ENCODE measurements around the gene FAM151B.
"Not testable (repeated sequence)": the region's sequence is repeated elsewhere in the genome, so short reads cannot be mapped to it uniquely, and the experiment has no call there.

Gene FAM151B

DNA sequence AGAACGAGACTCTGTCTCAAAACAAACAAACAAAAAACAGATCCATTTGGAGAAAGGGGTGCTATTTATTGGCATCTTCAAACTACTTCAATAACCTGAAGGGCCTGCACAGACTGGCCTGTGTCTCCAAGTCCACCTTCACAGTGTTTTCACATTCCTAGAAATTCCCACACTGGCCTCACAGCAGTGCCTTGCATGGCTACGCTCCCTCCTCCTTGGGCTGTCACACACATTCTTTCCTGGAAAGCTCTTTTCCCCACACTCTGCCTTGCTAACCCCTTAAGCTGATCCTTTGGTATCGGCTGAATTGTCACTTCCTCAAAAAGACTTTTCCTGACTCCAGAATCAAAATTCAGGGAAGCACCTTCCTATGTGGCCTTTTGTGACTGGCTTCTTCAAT, 19.8 kb downstream of the FAM151B start:
- DNase-seq, result no peak

DNA sequence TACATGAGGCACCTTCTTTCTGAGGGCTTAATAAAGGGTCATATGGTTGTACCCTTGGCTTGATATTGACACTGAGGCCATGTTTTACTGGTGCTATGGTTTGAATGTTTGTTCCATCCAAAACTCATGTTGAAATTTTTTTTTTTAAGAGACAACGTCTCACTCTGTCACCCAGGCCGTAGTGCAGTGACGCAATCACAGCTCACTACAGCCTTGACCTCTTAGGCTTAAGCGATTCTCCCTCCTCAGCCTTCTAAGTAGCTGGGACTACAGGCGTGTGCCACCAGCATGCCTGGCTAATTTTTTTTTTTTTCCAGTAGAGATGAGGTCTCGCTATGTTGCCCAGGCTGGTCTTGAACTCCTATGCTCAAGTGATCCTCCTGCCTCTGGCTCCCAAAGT, 20.9 kb downstream of the FAM151B start:
- no peak for DNase-seq

DNA sequence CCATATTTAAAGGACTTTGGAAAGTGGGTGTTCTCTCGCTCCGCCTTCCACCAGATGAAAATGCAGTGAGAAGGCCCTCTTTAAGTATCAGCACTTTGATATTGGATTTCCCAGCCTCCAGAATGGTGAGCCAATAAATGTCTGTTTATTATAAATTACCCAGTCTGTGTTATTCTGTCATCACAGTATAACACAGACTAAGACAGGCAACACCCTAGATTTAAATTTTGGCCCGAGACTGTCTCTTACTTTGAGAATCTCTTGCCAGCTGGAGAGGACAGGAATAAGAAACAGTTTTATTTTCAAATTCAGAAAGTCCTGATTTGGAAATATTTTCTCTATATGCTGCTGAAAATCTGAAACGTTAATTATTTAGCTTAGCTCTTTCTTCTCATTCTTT, 21.5 kb downstream of the FAM151B start:
- no peak for DNase-seq

DNA sequence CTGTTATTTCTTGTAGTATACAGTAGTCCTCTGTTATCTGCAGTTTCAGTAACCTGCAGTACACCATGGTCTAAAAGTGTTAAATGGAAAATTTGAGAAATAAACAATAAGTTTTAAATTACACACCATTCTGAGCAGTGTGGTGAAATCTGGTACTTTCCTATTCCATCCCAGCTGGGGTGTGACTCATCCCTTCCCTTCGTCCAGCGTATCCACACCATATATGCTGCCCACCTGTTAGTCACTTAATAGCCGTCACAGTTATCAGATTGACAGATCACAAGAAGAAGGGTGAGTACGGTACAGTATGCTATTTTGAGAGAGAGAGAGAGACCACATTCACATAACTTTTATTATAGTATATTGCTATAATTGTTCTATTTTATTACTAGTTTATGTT, 28.9 kb downstream of the FAM151B start:
- no peak for DNase-seq

DNA sequence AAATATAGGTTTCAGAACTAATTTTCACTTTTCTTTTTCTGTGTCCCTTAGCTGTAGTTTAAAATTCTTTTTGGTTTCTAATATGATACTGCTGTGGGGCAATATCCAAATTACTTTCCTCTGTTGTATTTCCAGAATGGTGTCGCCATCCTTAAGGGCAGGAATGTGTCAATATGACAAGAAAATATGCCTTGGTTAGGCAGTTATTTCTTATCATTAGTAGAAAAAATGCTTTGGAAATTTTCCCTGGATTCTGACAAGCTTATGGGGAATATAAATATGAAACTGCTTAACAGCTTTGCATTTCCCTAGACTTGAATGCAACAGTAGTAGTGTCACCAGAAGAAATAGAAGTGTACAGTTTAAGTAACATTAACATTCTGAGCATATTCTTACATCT, 52.8 kb downstream of the FAM151B start:
- no peak for DNase-seq

DNA sequence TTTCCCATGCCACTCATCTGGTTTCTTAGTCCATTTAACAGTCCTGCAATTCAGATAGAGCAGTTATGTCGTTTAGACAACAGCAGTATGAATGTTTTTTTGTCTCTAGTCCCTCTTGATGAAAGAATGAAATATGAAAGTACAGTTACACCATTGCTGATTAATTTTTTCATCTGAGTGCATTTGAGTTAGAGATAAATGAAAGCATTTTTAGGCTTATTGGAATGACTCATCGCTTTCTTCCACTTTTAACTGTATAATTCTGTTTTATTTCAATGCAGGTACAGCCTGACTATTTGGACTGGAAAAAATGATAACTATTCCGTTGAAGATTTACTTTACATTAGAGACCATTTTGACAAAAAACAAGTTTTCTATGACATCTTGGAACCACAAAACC, 53.5 kb downstream of the FAM151B start:
- no peak for DNase-seq

DNA sequence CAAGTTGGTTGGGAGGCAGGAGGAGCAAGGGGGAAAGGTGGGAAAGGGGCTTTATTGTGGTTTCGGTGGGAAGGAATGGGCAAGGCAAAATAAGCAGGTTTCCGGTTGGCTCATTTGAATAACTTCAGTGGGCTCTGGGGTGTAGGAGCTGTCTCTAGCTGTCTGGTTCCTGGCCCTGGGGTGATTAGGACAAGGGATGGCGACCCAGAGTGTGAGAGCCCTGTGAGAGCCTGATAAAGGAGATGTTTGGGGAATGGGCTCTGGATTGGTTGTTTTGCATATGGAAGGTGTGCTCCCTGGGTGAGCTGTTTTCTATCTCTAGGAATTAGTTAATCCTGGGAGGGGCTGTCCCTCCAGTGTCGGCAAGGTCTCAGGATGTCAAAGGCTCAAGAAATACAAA, 66.7 kb downstream of the FAM151B start:
- no peak for DNase-seq

DNA sequence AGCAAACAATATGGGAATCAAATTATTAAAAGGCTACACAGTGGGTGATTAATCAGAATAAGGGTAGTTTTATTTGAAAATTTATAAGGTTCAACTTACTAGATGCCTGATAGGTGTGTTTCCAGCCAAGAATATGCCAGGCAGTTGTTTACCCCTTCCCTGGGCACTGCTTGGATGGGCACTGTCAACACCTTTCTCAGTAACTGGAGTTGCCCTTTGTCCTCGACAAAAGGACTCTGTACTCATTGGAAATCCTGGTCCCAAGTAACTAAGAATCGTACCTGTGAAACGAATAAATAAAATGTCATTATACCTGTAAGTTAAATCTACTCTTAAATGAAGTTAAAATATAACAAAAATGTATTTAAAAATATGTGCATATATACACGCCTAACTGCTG, 67.2 kb downstream of the FAM151B start:
- DNase-seq, result no peak

DNA sequence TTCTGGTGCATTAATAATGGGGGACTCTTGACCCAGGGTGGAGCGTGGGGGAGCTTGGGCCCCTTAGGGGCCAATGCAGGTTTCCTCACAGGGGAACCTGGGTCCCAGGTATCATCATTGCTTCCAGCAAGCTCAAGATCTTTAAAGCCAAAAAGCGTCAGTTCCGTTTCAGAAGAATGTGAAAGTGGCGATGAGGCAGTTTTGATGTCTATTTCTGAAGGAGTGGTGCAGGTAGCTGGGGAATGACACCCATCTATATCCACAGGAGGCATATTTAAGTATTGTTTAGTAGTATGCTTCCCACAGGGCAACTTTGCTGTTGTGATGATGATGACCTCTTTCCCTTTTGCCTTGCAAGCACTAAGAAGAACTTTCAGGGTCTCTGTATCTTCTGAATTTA, 71.3 kb downstream of the FAM151B start:
- DNase-seq, result no peak

DNA sequence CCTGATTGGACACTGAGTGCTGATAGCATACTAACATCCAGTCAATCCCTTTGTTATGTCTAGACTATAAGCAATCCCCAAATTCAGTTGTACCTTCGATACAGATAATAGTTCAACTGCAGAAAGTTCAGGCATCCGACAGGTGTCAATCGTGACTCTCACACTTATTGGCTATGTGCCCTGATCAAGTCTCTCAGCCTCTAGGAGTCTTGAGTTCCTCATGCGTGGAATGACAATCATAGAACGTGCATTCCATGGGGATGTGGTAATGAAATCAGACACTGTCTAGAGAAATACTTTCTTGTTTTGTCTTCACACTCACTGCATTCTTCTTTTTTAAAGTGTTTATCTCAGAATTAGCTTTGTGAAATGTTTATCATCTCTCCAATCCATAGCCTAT, 77.4 kb downstream of the FAM151B start:
- no peak for DNase-seq

DNA sequence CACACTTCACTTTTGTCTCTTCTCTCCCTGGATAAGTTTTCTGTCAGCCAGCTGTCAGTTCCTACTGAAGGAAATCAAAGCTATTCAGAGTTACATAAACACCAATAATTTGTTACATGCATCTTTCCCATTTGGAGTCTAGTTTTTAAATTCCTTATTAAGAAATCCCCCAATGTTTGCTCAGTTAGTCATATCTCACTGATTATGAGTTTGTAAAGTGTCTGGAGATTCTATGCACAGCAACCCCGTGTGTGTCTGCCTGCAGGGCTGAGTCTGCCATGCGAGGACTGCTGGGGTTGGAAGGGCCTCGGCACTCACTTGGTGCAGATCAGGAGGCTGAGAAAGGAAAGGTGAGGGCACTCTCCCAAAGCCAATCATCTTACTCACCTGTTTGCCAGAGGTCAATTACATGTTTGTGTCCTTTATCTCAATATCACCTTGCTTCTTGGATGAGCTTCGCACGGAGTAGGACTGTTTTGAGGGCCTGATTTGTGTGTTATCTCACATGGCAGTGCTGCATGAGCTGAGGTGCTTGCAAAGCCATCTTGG, 78.9 kb downstream of the FAM151B start:
- no peak for DNase-seq

DNA sequence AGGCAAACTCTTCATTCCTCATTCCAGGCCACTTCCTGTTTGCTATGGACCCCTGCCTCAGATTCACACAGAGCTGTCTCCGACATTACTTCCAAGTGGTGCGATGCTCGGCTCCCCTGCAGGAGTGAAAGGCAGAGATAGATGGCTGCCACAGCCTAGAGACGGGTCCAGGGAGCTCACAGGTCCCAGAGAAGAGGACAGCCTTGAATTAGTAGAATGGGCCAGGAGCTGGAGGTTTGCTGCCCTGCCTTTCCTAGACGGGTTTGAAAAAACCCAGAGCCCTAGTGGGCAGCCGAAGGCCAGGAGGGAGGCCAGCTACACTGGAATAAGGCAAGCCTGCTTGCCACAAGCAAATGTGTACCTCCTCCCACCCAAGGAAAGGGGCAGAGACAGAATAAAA, 80.4 kb downstream of the FAM151B start:
- DNase-seq, result no peak

DNA sequence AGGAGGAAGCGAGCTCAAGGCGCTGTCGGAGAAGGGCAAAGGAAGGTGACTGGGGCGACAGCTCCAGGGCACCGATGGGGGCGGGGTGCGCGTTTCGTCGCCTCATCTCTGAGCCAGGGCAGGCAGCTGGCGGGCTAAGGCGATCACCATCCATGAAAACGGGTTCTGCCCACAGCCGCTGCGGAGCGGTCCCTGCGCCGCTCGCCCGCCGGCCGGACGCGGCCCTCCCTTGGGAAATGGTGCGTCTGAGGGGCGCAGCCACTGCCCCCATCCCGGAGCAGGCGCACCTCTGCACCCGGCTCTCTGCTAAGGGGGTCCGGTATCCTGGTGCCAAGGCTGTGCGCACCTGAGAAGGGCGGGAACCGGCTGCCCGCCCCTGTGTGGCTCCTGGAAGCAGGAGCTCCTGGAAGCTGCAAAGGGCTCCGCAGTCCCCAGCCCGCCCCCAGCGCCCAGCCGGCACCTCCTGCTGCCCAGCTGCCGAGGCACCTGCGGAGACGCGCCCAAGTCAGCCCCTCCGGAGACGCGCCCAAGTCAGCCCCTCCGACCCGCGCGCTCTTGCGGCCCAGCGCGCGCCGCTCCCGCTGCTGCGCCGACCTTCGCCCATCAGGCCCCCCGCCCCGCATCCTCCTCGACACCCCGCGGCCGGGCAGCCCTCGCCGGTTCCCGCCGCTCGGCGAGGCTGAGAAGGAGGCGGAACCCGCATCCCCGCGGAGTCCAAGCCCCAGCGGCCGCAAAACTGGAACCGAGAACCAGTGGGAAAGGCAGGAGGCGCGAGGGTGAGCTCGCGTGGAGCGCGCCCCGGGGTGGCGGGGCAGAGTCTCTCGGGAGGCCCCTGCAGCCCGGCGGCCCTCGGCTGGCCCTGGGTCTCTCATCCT, 81.4 kb downstream of the FAM151B start:
- DNase-seq, result no peak

DNA sequence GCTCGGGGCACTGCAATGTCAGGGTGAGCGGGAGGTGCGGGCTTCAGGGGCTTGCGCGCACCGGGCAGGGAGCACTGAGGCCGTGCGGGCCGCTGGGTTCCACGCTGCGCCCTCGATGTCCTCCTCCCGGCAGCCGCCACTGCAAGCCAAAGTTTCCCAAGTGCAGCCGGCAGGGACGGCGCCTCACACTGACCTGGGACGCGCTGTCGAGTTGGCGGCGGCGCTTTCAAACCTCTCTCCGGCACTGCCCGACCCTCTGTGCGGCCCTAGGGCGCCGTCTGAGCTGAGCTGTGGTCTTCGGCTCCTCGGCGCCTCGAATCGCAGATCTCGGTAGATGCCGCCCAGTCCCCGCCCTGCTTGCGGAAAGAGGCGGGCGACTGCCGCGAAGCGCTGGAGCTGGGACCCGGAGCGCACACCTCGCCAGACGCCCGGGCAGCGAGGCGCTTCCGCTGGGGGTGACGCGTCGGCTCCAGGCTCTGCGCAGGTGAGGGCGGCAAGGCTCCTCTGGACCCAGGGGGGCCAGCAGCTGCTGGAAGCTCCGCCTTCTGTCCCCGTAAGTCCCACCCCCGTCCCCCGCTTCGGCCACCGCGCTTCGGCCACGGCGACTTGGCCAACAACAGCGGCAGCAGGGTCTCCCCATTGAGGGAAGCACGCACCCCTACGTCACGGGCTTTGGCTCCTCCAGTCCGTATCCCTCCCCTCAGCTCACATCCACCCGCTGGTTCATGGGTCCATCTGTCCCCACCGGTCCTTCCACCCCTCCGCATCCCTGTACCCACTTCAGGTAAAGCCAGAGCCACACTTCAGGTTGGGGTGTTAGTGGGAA, 82.3 kb downstream of the FAM151B start, which contains the start of gene ANKRD34B:
ANKRD34B (minus strand) TSS at position 320 of the 826 bp plus-strand sequence. CDS start 10,261 bp downstream, outside the sequence.
- no peak for DNase-seq

DNA sequence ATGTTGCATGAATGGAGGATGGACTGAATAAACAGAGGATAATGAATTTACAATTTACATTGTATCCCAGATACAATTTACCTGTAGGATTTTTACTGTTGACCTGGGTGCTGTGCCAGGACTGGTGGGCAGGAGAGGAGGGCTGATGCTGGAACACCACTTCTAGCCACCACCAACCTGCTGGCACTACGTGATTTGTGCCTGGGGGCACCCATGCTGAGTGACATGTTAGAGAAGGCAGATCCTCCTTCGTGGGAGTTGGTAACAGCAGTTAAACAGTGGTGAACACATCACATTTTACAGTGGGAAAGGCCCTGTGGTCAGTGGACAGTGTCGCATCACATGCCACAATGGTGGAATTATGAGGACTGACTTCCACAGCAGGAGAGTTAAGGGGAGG, 85.2 kb downstream of the FAM151B start:
- no peak for DNase-seq

DNA sequence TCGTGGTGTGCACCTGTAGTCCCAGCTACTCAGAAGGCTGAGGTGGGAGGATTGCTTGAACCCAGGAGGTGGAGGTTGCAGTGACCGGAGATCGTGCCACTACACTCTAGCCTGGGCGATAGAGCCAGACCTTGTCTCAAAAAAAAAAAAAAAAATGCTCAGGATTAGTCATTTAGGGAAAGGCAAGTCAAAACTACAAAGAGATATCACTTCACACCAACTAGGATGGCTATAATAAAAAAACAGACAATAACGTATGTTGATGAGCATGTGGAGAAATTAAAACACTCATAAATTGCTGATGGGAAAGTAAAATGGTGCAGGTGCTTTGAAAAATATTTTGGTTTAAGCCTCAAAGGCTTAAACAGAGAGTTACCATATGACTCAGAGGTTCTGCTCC, 88.5 kb downstream of the FAM151B start:
- no peak for DNase-seq

DNA sequence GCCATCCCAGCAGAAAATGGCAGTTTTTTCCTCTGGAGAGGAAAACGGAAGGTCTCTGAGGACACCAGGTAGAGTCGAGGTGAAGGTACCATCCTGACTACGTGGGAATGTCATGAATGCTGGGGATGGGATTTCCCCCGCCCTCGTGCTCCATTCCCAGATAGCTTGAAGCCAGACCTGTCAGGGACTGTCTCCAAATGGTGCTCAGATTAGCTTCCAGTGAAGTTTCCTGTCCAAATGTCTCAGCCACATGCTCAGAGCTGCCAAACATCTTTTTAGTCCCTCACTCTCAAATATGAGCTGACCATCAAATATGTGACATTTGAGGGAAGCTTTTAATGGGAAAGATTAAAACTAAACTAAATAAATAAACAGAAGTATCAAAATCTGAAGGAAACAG, 89.8 kb downstream of the FAM151B start:
- no peak for DNase-seq

DNA sequence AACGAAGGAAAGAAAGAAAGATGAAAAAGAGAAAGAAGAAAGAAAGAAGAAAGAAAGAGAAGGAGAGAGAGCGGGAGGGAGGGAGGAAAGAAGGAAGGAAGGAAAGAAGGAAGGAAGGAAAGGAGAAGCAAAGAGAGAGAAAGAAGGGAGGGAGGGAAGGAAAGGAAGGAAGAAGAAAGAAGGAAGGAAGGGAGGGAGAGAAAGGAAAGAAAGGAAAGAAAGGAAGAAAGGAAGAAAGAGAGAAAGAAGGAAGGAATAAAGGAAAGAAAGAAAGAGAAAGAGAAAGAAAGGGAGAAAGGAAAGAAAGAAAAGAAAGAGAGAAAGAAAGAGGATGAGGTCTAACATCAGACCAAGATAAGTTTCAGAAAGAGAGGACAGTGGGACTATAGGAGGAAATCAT, 91.2 kb downstream of the FAM151B start:
- DNase-seq, result no peak

DNA sequence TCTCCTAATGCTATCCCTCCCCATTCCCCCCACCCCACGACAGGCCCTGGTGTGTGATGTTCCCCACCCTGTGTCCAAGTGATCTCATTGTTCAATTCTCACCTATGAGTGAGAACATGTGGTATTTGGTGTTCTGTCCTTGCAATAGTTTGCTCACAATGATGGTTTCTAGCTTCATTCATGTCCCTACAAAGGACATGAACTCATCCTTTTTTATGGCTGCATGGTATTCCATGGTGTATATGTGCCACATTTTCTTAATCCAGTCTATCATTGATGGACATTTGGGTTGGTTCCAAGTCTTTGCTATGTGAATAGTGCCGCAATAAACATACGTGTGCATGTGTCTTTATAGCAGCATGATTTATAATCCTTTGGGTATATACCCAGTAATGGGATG, 92.4 kb downstream of the FAM151B start:
- not testable (repeated sequence) for DNase-seq

DNA sequence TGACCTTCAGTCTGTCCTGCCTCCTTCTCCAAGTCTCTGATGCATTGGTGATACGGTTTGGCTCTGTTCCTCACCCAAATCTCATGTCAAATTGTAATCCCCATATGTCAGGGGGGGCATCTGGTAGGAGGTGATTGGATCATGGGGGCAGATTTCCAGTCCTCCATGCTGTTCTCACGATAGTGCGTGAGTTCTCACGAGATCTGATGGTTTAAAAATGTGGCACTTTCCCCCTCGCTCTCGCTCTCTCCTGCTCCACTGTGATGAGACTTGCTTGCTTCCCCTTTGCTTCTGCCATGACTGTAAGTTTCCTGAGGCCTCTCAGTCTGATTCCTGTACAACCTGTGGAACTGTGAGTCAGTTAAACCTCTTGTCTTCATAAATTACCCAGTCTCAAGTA, 96.9 kb downstream of the FAM151B start:
- DNase-seq, result no peak

DNA sequence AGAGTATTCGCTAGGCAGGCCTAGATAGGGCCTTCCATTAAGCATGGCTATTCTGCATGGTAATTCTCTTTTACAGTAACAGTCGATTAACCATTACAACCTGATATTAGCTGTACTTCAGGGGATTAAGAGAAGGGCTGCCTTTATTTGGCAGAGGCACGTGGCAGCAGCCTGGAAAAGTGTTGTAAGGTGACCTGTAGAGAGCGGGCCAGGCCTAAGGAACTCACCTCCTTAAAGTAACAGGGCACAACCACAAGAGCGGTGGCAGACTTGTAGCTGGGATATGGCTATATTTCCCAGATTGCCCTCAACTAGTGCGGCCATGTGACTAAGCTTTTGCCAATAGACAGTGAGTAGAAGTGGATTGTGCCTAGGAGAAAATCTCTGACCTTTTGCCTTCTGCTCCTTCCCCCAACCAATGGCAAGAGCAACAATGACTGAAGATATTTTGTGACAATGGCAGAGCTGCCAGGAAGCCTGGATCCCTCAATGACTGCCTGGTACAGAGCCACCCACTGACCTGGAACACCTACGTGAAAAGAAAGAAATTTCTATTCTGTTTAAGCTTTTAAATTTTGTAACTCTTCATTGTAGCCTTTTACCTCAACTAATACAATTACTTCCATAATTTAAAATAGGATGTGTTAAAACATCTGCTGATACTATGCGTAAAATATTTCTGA, 101.1 kb downstream of the FAM151B start:
- no peak for DNase-seq

DNA sequence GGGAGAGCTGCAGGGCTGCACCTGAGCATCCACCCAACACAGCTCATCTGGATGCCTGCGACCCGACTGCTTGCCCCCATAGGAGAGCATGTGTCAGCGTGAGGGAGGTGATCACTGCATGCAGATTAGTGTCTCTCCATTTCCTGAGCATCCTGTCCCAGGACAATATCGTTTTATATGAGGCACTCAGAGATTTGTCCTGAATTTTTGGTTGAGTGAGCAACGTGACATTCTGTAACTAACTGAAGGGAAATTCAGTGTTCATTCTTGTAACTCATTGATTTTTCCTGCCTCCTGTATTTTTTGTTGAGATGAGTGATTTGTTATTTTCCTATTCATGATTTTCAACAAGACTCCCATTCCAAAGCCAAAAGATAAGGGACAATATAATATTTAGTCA, 102.9 kb downstream of the FAM151B start:
- DNase-seq, result no peak

DNA sequence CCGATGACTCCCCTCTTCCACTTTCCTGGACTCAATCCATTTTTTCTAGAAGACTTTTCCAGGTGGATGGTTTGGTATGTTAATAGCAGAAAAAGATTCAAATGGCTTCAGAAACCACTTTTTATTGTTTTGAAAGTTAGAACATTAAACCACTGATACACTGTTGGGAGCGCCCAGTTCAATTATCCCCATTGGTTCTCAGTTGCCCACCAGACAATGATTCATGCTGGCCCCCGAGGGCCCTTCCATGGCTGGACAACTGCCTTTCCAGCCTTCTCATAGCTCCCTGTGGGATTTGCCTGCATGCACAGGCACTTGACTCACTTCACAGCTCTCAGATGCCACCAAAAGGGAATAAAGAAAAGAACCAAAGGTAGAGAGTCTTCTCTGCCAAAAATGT, 103.5 kb downstream of the FAM151B start:
- no peak for DNase-seq
